PC-3 (cell line): Measurements from ENCODE around the gene ORAI2. TPM values are rescaled to one million over a fixed set of nuclear protein-coding genes. Genes with fewer than 3 reads are reported as not detected.

Source experiments
- ATAC-seq: fragments of 200-7000 bp; cut with Tn5 transposase; 2 replicates; pipeline ENCODE4 v1.9.1; 2020; ENCODE audit warnings: mild to moderate bottlenecking, moderate library complexity
- BruUV-seq: library from RNA; stranded (reverse); fragments of 400-500 nt; replicated peaks from 2 replicates; lab custom pipeline; 2021; lab: Mats Ljungman, UMichigan
- CTCF ChIA-PET: fragments of 300-600 bp; sonication (Branson Sonifier 250); formaldehyde crosslinking; loops from one replicate; lab custom pipeline; 2022; ENCODE audit warnings: antibody characterized with exemption; lab: Charles Lee
- POLR2A ChIA-PET: fragments of 300-600 bp; sonication (Branson Sonifier 250); formaldehyde crosslinking; loops from one replicate; lab custom pipeline; 2022; ENCODE audit warnings: antibody characterized with exemption; ENCODE audit not compliant: unreplicated experiment; lab: Charles Lee
- DNase-seq: peaks from one replicate; pipeline ENCODE4 v3.0.0-alpha.2; 2015
- H2AFZ ChIP-seq: fragments of 300-600 bp; sonication (generic); 2 replicates; pipeline ENCODE4 v1.6.0; 2016; ENCODE audit warnings: antibody characterized with exemption, low read length
- H3F3A ChIP-seq: fragments of 300-600 bp; sonication (generic); one replicate; pipeline ENCODE4 v1.6.0; 2017; ENCODE audit warnings: antibody characterized with exemption, low read length, control low read depth, mild to moderate bottlenecking; ENCODE audit not compliant: unreplicated experiment
- H3K27ac ChIP-seq: fragments of 300-600 bp; sonication (generic); 2 replicates; pipeline ENCODE4 v1.5.1; 2016; ENCODE audit warnings: mild to moderate bottlenecking, low read length
- H3K27me3 ChIP-seq: fragments of 300-600 bp; sonication (generic); 2 replicates; pipeline ENCODE4 v1.6.1; 2016; ENCODE audit warnings: low read length, mixed read lengths
- H3K36me3 ChIP-seq: fragments of 300-600 bp; sonication (generic); 2 replicates; pipeline ENCODE4 v1.6.1; 2016; ENCODE audit warnings: low read depth, mixed run types, low read length, mixed read lengths
- H3K4me1 ChIP-seq: fragments of 300-600 bp; sonication (generic); 2 replicates; pipeline ENCODE4 v1.5.1; 2016; ENCODE audit warnings: low read length; ENCODE audit not compliant: insufficient read depth
- H3K4me2 ChIP-seq: fragments of 300-600 bp; sonication (generic); 2 replicates; pipeline ENCODE4 v1.6.0; 2016; ENCODE audit warnings: low read length
- H3K4me3 ChIP-seq: fragments of 300-600 bp; sonication (generic); 2 replicates; pipeline ENCODE4 v1.5.1; 2016; ENCODE audit warnings: mild to moderate bottlenecking, low read length, mixed read lengths
- H3K79me2 ChIP-seq: fragments of 300-600 bp; sonication (generic); 2 replicates; pipeline ENCODE4 v1.6.1; 2017; ENCODE audit warnings: low read length, mixed read lengths
- H3K9ac ChIP-seq: fragments of 300-600 bp; sonication (generic); 2 replicates; pipeline ENCODE4 v1.6.0; 2016; ENCODE audit warnings: mild to moderate bottlenecking, low read length
- H3K9me2 ChIP-seq: fragments of 300-600 bp; sonication (generic); replicated peaks from 2 replicates; pipeline ENCODE4 v1.6.1; 2016; ENCODE audit warnings: mixed run types, low read length, mixed read lengths
- H3K9me3 ChIP-seq: fragments of 300-600 bp; sonication (generic); 2 replicates; pipeline ENCODE4 v1.6.1; 2016; ENCODE audit warnings: low read length, mixed read lengths
- H4K20me1 ChIP-seq: fragments of 300-600 bp; sonication (generic); 2 replicates; pipeline ENCODE4 v1.6.1; 2016; ENCODE audit warnings: low read length, mixed read lengths
- EZH2 ChIP-seq: fragments of 300-600 bp; sonication (generic); IDR thresholded peaks from one replicate; pipeline ENCODE4 v1.6.1; 2017; ENCODE audit warnings: antibody characterized with exemption, mild to moderate bottlenecking, low read length; ENCODE audit not compliant: unreplicated experiment
- EZH2phosphoT487 ChIP-seq: fragments of 300-600 bp; sonication (generic); IDR thresholded peaks from 2 replicates; pipeline ENCODE4 v1.6.1; 2018; ENCODE audit warnings: mild to moderate bottlenecking, antibody characterized with exemption, low read length, borderline replicate concordance
- intact Hi-C: fragments of 100-400 bp; cut with micrococcal nuclease; formaldehyde crosslinking; loops from 2 replicates; pipeline ENCODE4 v1.9.0; 2023
- total RNA-seq: library from RNA; depleted of rRNA; stranded (reverse); fragments of >200 nt; gene quantifications from 2 replicates; pipeline ENCODE4 v1.2.3, GENCODE V29; 2014
- TF ChIP-seq, protein P1 (sequence below): fragments of 300-600 bp; sonication (generic); conservative IDR thresholded peaks from 2 replicates; pipeline ENCODE4 v1.5.1; 2017; ENCODE audit warnings: antibody characterized with exemption, low read depth, mild to moderate bottlenecking, low read length

Gene ORAI2
- total RNA-seq, 1 experiment from 2014 or later: 20.8 TPM

DNA sequence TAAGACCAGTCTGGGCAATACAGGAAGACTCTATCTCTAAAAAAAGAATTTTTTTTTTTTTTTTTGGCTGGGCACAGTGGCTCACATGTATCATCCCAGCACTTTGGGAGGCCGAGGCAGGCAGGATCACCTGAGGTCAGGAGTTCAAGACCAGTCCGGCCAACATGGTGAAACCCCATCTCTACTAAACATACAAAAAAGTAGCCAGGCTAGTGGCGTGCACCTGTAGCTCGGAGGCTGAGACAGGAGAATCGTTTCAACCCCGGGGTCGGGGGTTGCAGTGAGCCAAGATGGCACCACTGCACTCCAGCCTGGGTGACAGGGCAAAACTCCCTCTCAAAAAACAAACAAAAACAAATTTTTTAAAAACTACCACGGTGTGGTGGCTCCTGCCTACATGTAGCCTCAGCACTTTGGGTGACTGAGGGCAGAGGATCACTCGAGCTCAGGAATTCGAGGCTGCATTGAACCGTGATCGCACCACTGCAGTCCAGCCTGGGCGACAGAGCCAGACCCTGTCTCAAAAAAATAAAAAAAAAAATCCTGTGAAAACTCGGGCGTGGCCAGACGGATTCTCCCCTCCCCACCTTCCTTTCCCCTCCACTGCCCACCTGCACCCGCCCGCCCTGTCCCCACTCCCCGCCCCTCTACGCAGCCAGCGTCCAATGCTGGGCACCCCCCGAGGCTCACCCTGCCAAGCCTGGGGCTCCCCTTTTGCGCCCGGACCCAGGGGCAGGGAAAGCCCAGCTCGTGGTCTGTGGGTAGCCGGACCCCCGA, 745 bp upstream of the ORAI2 start:
- Histone ChIP-seq H3K27ac (no peak overlapping the region), H3K9ac (no peak overlapping the region), H3K4me3 (peak overlapping the region; percentile 52), H3K4me2 (peak overlapping the region; percentile 75), H3K9me3 (no peaks in the 10 kb centered on the region), H3K27me3 (no peaks in the 10 kb centered on the region), H3K4me1 (peaks cover 15% of the 10 kb centered on the region), H4K20me1 (no peaks in the 10 kb centered on the region), H2AFZ (peak overlapping the region; percentile 63; the same call in 1 of the 2 replicates), H3F3A (peaks cover 6% of the 10 kb centered on the region), H3K79me2 (no peaks in the 10 kb centered on the region), H3K9me2 (no peaks in the 10 kb centered on the region), H3K36me3 (no peaks in the 10 kb centered on the region)
- no TSS peak for BruUV-seq
- no peak; the same call in 1 of the 2 replicates for ATAC-seq
- CTCF ChIA-PET: no interaction called here
- POLR2A ChIA-PET: no interaction called here
- TF ChIP-seq, protein P1, sequence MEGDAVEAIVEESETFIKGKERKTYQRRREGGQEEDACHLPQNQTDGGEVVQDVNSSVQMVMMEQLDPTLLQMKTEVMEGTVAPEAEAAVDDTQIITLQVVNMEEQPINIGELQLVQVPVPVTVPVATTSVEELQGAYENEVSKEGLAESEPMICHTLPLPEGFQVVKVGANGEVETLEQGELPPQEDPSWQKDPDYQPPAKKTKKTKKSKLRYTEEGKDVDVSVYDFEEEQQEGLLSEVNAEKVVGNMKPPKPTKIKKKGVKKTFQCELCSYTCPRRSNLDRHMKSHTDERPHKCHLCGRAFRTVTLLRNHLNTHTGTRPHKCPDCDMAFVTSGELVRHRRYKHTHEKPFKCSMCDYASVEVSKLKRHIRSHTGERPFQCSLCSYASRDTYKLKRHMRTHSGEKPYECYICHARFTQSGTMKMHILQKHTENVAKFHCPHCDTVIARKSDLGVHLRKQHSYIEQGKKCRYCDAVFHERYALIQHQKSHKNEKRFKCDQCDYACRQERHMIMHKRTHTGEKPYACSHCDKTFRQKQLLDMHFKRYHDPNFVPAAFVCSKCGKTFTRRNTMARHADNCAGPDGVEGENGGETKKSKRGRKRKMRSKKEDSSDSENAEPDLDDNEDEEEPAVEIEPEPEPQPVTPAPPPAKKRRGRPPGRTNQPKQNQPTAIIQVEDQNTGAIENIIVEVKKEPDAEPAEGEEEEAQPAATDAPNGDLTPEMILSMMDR: no peak
- no peak for TF ChIP-seq EZH2
- no peak for TF ChIP-seq EZH2phosphoT487
- DNase-seq: no peak
- intact Hi-C loops: no loop called here

DNA sequence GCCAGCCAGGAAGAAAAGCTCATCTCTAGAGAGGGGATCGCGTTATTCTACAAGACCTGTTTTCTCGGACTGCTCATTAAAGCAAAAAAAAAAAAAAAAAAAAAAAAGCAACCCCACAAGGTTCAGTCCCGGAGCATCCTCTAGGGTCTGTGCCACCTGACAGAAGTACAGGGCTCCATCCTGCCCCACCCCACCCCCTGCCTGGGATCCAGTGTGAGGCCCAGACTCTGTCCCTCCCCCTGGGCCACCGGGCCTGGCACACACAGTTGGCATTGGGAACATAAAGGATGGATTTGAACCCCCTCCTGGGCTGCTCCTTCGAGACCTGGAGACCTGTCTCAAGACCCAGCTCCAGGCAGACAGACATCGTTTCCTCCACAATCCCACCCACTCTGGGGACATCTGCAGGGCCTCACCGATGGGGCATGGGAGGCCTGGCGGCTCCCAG, 688 bp downstream of the ORAI2 start:
- Histone ChIP-seq H4K20me1 (no peaks in the 10 kb centered on the region), H3K4me3 (peak overlapping the region; percentile 82), H3K36me3 (no peaks in the 10 kb centered on the region), H3K79me2 (no peaks in the 10 kb centered on the region), H3F3A (peaks cover 6% of the 10 kb centered on the region), H3K4me2 (peak overlapping the region; percentile 94), H3K27me3 (no peaks in the 10 kb centered on the region), H3K4me1 (peaks cover 15% of the 10 kb centered on the region), H3K9me2 (no peaks in the 10 kb centered on the region), H2AFZ (peak overlapping the region; percentile 84), H3K27ac (no peak overlapping the region), H3K9ac (peak overlapping the region; percentile 75), H3K9me3 (no peaks in the 10 kb centered on the region)
- POLR2A ChIA-PET: interaction anchor here (0.6 kb wide), 2 partner anchors 16 to 228 kb away, joined by 3 to 6 read pairs; no protein-coding TSS in a partner anchor
- CTCF ChIA-PET: interaction anchor here (0.6 kb wide), 1 partner anchor 16 kb away, joined by 6 read pairs; no protein-coding TSS in a partner anchor
- intact Hi-C loops: no loop called here
- peak; percentile 13 for ATAC-seq
- no peak for TF ChIP-seq EZH2phosphoT487
- TF ChIP-seq, protein P1: no peak
- TF ChIP-seq EZH2: no peak
- BruUV-seq: TSS peak; percentile 36
- peak; percentile 9 for DNase-seq

DNA sequence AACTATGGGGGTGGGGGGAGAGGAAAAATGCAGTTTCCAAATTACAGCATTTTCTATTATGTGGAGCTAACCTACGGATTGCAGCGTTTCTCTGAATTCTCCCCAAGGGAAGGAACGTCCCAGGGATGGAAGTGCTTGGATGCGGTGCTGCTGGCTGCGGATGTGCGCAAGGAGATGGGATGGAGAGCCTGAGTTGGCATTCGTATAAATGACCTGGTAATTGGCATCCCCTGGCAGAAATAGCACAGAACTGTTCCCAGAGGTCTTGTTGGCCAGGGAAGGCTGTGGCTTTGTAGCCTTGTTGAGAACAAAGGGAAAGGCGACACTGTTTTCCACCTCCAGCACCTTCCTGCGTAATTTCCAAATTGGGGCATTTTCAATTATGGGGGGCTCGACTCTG, 2.7 kb downstream of the ORAI2 start:
- intact Hi-C loops: no loop called here
- H3K4me2 ChIP-seq: no peak overlapping the region
- H3K9ac ChIP-seq: no peak overlapping the region
- no peaks in the 10 kb centered on the region for H3K9me2 ChIP-seq
- TF ChIP-seq EZH2phosphoT487: no peak
- TF ChIP-seq, protein P1: no peak
- no peak for ATAC-seq
- no peak overlapping the region for H2AFZ ChIP-seq
- ChIA-PET CTCF (no interaction called here), POLR2A (no interaction called here)
- H3F3A ChIP-seq: peaks cover 10% of the 10 kb centered on the region
- TSS peak; percentile 16 for BruUV-seq
- H3K36me3 ChIP-seq: no peaks in the 10 kb centered on the region
- H3K27ac ChIP-seq: no peak overlapping the region
- no peaks in the 10 kb centered on the region for H3K79me2 ChIP-seq
- no peaks in the 10 kb centered on the region for H4K20me1 ChIP-seq
- no peak overlapping the region for H3K4me3 ChIP-seq
- H3K4me1 ChIP-seq: peaks cover 26% of the 10 kb centered on the region
- H3K27me3 ChIP-seq: no peaks in the 10 kb centered on the region
- no peak for DNase-seq
- no peaks in the 10 kb centered on the region for H3K9me3 ChIP-seq
